SK-N-SH treated with all-trans-retinoic acid at 6 μM for 48 hours (cell line): ENCODE results near the gene RC3H1.

Experiments
- ATAC-seq: fragments of 200-7000 bp; cut with Tn5 transposase; 3 replicates; pipeline ENCODE4 v1.9.1; 2020; ENCODE audit warnings: mild to moderate bottlenecking, moderate library complexity
- ARNTL ChIP-seq: fragments of 450-650 bp; formaldehyde crosslinking; IDR thresholded peaks from 2 replicates; pipeline ENCODE4 v1.5.0; 2020; ENCODE audit warnings: low read depth, mild to moderate bottlenecking, moderate library complexity, borderline replicate concordance
- BACH2 ChIP-seq: fragments of 250-450 bp; sonication (Bioruptor Pico); IDR thresholded peaks from 2 replicates; pipeline ENCODE4 v1.9.0; 2021; ENCODE audit warnings: mild to moderate bottlenecking, borderline replicate concordance
- CSDC2 ChIP-seq: fragments of 250-450 bp; sonication (Bioruptor Pico); IDR thresholded peaks from 2 replicates; pipeline ENCODE4 v1.5.0; 2020; ENCODE audit warnings: mild to moderate bottlenecking, moderate library complexity
- CSRNP3 ChIP-seq: fragments of 250-450 bp; sonication (Bioruptor Pico); IDR thresholded peaks from 2 replicates; pipeline ENCODE4 v1.5.1; 2021; ENCODE audit warnings: mild to moderate bottlenecking, moderate library complexity
- GLIS3 ChIP-seq: fragments of 250-450 bp; sonication (Bioruptor Pico); IDR thresholded peaks from 2 replicates; pipeline ENCODE4 v1.5.0; 2020; ENCODE audit warnings: mild to moderate bottlenecking, moderate library complexity
- ISL1 ChIP-seq: fragments of 250-450 bp; sonication (Bioruptor Pico); IDR thresholded peaks from 2 replicates; pipeline ENCODE4 v2.1.2; 2022; ENCODE audit warnings: mild to moderate bottlenecking, moderate library complexity
- OSR1 ChIP-seq: fragments of 250-450 bp; sonication (Bioruptor Pico); IDR thresholded peaks from 2 replicates; pipeline ENCODE4 v1.8.0; 2022; ENCODE audit warnings: moderate library complexity, mild to moderate bottlenecking, inconsistent platforms
- PATZ1 ChIP-seq: fragments of 250-450 bp; sonication (Bioruptor Pico); IDR thresholded peaks from 2 replicates; pipeline ENCODE4 v1.8.0; 2020; ENCODE audit warnings: mild to moderate bottlenecking, moderate library complexity, borderline replicate concordance
- POU6F1 ChIP-seq: fragments of 250-450 bp; sonication (Bioruptor Pico); IDR thresholded peaks from 2 replicates; pipeline ENCODE4 v1.8.0; 2021; ENCODE audit warnings: low read depth, mild to moderate bottlenecking, moderate library complexity, borderline replicate concordance
- PPARA ChIP-seq: fragments of 250-450 bp; sonication (Bioruptor Pico); IDR thresholded peaks from 2 replicates; pipeline ENCODE4 v1.5.0; 2020; ENCODE audit warnings: mild to moderate bottlenecking, borderline replicate concordance
- SNAI2 ChIP-seq: fragments of 250-450 bp; sonication (Bioruptor Pico); IDR thresholded peaks from 2 replicates; pipeline ENCODE4 v1.5.0; 2020; ENCODE audit warnings: mild to moderate bottlenecking, moderate library complexity
- TOX ChIP-seq: fragments of 250-450 bp; sonication (Bioruptor Pico); IDR thresholded peaks from 2 replicates; pipeline ENCODE4 v1.8.0; 2021; ENCODE audit warnings: mild to moderate bottlenecking, moderate library complexity, borderline replicate concordance
- ZFP3 ChIP-seq: fragments of 250-450 bp; sonication (Bioruptor Pico); IDR thresholded peaks from 2 replicates; pipeline ENCODE4 v1.5.0; 2020; ENCODE audit warnings: mild to moderate bottlenecking, moderate library complexity
- ZFP30 ChIP-seq: fragments of 450-650 bp; formaldehyde crosslinking; IDR thresholded peaks from 2 replicates; pipeline ENCODE4 v1.5.0; 2022; ENCODE audit warnings: mild to moderate bottlenecking, moderate library complexity
- ZNF565 ChIP-seq: fragments of 450-650 bp; formaldehyde crosslinking; conservative IDR thresholded peaks from 2 replicates; pipeline ENCODE4 v1.5.0; 2020; ENCODE audit warnings: low read depth, mild to moderate bottlenecking, moderate library complexity
- ZNF70 ChIP-seq: fragments of 450-650 bp; formaldehyde crosslinking; IDR thresholded peaks from 2 replicates; pipeline ENCODE4 v1.5.0; 2020; ENCODE audit warnings: mild to moderate bottlenecking, moderate library complexity
- ZNF8 ChIP-seq: fragments of 450-650 bp; formaldehyde crosslinking; IDR thresholded peaks from 2 replicates; pipeline ENCODE4 v1.5.0; 2020; ENCODE audit warnings: mild to moderate bottlenecking, moderate library complexity
- TF ChIP-seq, protein P1 (sequence below): fragments of 250-450 bp; sonication (Bioruptor Pico); IDR thresholded peaks from 2 replicates; pipeline ENCODE4 v1.5.0; 2020; ENCODE audit warnings: mild to moderate bottlenecking, moderate library complexity
- TF ChIP-seq, protein P2 (sequence below): fragments of 250-450 bp; sonication (Bioruptor Pico); IDR thresholded peaks from 2 replicates; pipeline ENCODE4 v1.5.1; 2020; ENCODE audit warnings: low read depth, mild to moderate bottlenecking, moderate library complexity

RC3H1 gene

DNA sequence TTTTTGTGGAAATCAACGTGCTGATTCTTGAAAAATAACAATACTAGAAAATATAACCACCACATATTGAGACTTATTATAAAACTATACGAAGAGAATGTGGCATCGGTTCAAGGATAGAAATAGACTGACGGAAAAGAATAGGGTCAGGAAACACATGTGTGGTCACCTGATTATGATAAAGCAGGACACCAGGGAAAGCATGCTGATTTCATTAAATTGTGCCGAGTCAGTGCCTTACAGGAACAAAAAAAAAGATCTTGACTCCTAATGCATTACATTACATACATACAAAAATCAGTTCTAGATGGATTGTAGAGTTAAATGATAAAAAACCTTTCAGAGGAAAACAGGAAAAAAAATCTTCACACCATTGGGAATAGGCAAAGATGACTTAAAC lies 61.5 kb downstream of the RC3H1 start:
- ATAC-seq = no peak
- TF ChIP-seq ARNTL (CRISPR knock-in tag) (no peak), GLIS3 (CRISPR knock-in tag) (no peak), BACH2 (CRISPR knock-in tag) (peak; percentile 47; the same call in 1 of the 2 replicates)

DNA sequence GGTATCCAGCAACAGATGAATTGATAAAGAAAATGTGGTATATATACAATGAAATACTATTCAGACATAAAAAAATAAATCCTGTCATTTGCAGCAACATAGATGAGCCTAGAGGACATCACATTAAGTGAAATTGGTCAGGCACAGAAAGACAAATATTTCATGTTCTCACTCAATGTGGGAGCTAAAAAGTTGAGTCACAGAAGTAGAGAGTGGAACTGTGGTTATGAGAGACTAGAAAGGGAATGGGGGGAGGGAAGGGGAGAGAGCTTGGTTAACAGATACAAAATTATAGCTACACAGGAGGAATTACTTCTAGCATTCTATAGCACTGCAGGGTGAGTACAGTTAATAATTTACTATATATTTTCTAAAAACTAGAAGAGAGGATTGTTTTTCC lies 68.0 kb downstream of the RC3H1 start:
- ATAC-seq = no peak
- no peak for TF ChIP-seq ZFP3 (CRISPR knock-in tag)
- TF ChIP-seq CSDC2 (CRISPR knock-in tag) = no peak
- no peak for TF ChIP-seq PPARA (CRISPR knock-in tag)
- no peak for TF ChIP-seq POU6F1 (CRISPR knock-in tag)
- TF ChIP-seq ARNTL (CRISPR knock-in tag) = no peak
- TF ChIP-seq TOX (CRISPR knock-in tag) = no peak
- TF ChIP-seq ZNF8 (CRISPR knock-in tag) = no peak
- no peak for TF ChIP-seq ISL1 (CRISPR knock-in tag)
- TF ChIP-seq PATZ1 = no peak
- TF ChIP-seq GLIS3 (CRISPR knock-in tag) = no peak
- no peak for TF ChIP-seq ZFP30
- no peak for TF ChIP-seq CSRNP3 (CRISPR knock-in tag)
- no peak for TF ChIP-seq ZNF565 (CRISPR knock-in tag)
- TF ChIP-seq, protein P1, sequence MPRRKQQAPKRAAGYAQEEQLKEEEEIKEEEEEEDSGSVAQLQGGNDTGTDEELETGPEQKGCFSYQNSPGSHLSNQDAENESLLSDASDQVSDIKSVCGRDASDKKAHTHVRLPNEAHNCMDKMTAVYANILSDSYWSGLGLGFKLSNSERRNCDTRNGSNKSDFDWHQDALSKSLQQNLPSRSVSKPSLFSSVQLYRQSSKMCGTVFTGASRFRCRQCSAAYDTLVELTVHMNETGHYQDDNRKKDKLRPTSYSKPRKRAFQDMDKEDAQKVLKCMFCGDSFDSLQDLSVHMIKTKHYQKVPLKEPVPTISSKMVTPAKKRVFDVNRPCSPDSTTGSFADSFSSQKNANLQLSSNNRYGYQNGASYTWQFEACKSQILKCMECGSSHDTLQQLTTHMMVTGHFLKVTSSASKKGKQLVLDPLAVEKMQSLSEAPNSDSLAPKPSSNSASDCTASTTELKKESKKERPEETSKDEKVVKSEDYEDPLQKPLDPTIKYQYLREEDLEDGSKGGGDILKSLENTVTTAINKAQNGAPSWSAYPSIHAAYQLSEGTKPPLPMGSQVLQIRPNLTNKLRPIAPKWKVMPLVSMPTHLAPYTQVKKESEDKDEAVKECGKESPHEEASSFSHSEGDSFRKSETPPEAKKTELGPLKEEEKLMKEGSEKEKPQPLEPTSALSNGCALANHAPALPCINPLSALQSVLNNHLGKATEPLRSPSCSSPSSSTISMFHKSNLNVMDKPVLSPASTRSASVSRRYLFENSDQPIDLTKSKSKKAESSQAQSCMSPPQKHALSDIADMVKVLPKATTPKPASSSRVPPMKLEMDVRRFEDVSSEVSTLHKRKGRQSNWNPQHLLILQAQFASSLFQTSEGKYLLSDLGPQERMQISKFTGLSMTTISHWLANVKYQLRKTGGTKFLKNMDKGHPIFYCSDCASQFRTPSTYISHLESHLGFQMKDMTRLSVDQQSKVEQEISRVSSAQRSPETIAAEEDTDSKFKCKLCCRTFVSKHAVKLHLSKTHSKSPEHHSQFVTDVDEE (CRISPR knock-in tag) = no peak

DNA sequence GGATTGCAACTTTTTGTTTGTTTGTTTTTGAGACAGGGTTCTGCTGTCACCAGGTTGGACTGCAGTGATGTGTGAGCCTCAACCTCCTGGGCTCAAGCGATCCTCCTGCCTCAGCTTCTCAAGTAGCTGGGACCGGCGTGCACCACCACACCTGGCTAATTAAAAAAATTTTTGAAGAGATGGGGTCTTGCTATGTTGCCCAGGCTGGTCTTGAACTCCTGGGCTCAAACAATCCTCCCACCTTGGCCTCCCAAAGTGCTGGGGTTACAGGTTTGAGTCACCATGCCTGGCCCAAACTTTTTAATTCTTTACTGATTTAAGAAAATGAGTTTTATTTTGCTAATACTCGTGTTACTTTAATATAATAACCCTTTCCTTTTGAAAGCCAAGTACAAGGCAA lies 73.6 kb downstream of the RC3H1 start:
- TF ChIP-seq TOX (CRISPR knock-in tag) (no peak), SNAI2 (no peak), ZFP3 (CRISPR knock-in tag) (no peak), ZNF70 (no peak), OSR1 (CRISPR knock-in tag) (no peak), BACH2 (CRISPR knock-in tag) (no peak), CSDC2 (CRISPR knock-in tag) (no peak), CSRNP3 (CRISPR knock-in tag) (no peak), PATZ1 (no peak)
- TF ChIP-seq, protein P2, sequence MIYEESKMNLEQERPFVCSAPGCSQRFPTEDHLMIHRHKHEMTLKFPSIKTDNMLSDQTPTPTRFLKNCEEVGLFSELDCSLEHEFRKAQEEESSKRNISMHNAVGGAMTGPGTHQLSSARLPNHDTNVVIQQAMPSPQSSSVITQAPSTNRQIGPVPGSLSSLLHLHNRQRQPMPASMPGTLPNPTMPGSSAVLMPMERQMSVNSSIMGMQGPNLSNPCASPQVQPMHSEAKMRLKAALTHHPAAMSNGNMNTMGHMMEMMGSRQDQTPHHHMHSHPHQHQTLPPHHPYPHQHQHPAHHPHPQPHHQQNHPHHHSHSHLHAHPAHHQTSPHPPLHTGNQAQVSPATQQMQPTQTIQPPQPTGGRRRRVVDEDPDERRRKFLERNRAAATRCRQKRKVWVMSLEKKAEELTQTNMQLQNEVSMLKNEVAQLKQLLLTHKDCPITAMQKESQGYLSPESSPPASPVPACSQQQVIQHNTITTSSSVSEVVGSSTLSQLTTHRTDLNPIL = no peak
- TF ChIP-seq, protein P1 (CRISPR knock-in tag) = no peak
- TF ChIP-seq, all 23 proteins: peak for 0
- ATAC-seq = no peak
